ENCODE results near the gene ANOS1. TPM values are rescaled to one million over a fixed set of nuclear protein-coding genes. Genes with fewer than 3 reads are reported as not detected.

The ANOS1 gene
- polyA plus RNA-seq, 1 donor from 2014 or later: 0.72 TPM

DNA sequence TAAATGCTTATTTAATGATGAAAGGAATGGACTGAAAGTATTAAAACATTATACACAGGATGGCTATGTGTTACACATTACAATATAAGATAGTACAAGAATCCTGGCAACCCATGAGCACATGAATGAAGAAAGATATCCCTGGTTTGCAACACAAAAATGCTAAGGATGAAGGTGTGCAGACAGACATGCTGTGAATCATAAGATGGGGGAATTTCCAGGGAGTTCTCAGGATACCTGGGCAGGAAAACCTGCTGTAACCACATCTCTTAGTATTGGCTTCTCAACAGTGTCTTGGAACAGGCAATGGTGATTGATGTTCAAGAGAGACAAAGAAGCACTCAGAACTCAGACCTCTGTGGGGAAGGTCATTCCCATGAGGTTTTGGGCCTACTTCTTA is 23.9 kb upstream of the ANOS1 start:
- H3F3A ChIP-seq (ENCODE audit: insufficient read depth, low read length, poor library complexity, severe bottlenecking): no peaks in the 10 kb centered on the region
- H3K9ac ChIP-seq (ENCODE audit: low read length): no peak overlapping the region
- H3K9me2 ChIP-seq (ENCODE audit: insufficient read depth, low read length): no peaks in the 10 kb centered on the region

DNA sequence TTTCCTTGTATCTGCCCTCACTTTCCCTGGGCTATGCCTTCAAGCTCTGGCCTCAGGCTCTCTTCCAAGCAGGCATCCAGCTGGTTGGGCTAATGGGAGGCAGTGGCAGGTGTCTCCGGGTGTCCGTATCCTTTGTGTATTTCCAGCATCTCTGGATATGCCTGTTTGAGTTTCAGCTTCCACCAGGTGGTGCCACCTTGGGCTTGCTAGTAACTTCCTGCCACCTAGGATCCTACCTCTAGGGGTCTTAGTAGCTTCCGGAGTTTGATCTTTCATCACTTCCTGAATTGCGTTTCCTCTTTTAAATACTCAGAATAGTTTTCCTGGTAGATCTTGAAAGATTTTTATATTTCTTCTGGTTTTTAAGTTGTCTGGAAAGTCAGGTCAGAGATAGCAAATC is 23.2 kb upstream of the ANOS1 start:
- Histone ChIP-seq H3K36me3 (ENCODE audit: insufficient read depth, low read length) (no peaks in the 10 kb centered on the region), H3K27ac (ENCODE audit: low read length) (no peak overlapping the region), H3K9me3 (ENCODE audit: low read length) (no peaks in the 10 kb centered on the region), H3K9ac (ENCODE audit: low read length) (no peak overlapping the region), H4K20me1 (ENCODE audit: insufficient read depth) (no peaks in the 10 kb centered on the region), H2AFZ (ENCODE audit: low read depth, low read length) (no peak overlapping the region), H3K4me3 (ENCODE audit: low read length) (no peak overlapping the region), H3F3A (ENCODE audit: insufficient read depth, low read length, poor library complexity, severe bottlenecking) (no peaks in the 10 kb centered on the region), H3K4me2 (ENCODE audit: low read length) (no peak overlapping the region), H3K9me2 (ENCODE audit: insufficient read depth, low read length) (no peaks in the 10 kb centered on the region), H3K27me3 (ENCODE audit: insufficient read depth, low read depth, low read length) (no peaks in the 10 kb centered on the region), H3K79me2 (replicated peaks; ENCODE audit: insufficient read depth, low read length) (no peaks in the 10 kb centered on the region)
- TF ChIP-seq SMC3 (conservative IDR thresholded peaks at IDR 0.05; ENCODE audit: poor library complexity) (no peak), POLR2AphosphoS5 (IDR thresholded peaks at IDR 0.05) (no peak), RAD21 (conservative IDR thresholded peaks at IDR 0.05) (no peak), EZH2 (IDR thresholded peaks at IDR 0.05; ENCODE audit: borderline replicate concordance, insufficient read depth, low read length, poor library complexity, severe bottlenecking) (no peak), TAF1 (IDR thresholded peaks at IDR 0.05; ENCODE audit: low read depth) (no peak), EP300 (conservative IDR thresholded peaks at IDR 0.05; ENCODE audit: poor library complexity, severe bottlenecking) (no peak), MXI1 (conservative IDR thresholded peaks at IDR 0.05; ENCODE audit: poor library complexity, severe bottlenecking) (no peak)
- TF ChIP-seq, protein P1, sequence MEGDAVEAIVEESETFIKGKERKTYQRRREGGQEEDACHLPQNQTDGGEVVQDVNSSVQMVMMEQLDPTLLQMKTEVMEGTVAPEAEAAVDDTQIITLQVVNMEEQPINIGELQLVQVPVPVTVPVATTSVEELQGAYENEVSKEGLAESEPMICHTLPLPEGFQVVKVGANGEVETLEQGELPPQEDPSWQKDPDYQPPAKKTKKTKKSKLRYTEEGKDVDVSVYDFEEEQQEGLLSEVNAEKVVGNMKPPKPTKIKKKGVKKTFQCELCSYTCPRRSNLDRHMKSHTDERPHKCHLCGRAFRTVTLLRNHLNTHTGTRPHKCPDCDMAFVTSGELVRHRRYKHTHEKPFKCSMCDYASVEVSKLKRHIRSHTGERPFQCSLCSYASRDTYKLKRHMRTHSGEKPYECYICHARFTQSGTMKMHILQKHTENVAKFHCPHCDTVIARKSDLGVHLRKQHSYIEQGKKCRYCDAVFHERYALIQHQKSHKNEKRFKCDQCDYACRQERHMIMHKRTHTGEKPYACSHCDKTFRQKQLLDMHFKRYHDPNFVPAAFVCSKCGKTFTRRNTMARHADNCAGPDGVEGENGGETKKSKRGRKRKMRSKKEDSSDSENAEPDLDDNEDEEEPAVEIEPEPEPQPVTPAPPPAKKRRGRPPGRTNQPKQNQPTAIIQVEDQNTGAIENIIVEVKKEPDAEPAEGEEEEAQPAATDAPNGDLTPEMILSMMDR (IDR thresholded peaks at IDR 0.05; ENCODE audit: poor library complexity, severe bottlenecking): no peak
- TF ChIP-seq, protein P2, sequence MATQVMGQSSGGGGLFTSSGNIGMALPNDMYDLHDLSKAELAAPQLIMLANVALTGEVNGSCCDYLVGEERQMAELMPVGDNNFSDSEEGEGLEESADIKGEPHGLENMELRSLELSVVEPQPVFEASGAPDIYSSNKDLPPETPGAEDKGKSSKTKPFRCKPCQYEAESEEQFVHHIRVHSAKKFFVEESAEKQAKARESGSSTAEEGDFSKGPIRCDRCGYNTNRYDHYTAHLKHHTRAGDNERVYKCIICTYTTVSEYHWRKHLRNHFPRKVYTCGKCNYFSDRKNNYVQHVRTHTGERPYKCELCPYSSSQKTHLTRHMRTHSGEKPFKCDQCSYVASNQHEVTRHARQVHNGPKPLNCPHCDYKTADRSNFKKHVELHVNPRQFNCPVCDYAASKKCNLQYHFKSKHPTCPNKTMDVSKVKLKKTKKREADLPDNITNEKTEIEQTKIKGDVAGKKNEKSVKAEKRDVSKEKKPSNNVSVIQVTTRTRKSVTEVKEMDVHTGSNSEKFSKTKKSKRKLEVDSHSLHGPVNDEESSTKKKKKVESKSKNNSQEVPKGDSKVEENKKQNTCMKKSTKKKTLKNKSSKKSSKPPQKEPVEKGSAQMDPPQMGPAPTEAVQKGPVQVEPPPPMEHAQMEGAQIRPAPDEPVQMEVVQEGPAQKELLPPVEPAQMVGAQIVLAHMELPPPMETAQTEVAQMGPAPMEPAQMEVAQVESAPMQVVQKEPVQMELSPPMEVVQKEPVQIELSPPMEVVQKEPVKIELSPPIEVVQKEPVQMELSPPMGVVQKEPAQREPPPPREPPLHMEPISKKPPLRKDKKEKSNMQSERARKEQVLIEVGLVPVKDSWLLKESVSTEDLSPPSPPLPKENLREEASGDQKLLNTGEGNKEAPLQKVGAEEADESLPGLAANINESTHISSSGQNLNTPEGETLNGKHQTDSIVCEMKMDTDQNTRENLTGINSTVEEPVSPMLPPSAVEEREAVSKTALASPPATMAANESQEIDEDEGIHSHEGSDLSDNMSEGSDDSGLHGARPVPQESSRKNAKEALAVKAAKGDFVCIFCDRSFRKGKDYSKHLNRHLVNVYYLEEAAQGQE (IDR thresholded peaks at IDR 0.05; ENCODE audit: borderline replicate concordance): no peak

More for the DNA sequence above, 23.9 kb upstream of the ANOS1 start:
- H3K79me2 ChIP-seq (replicated peaks; ENCODE audit: insufficient read depth, low read length): no peaks in the 10 kb centered on the region
- H3K4me2 ChIP-seq (ENCODE audit: low read length): no peak overlapping the region
- no peaks in the 10 kb centered on the region for H3K9me3 ChIP-seq (ENCODE audit: low read length)
- no peak for TF ChIP-seq RAD21 (conservative IDR thresholded peaks at IDR 0.05)
- TF ChIP-seq, protein P2 (IDR thresholded peaks at IDR 0.05; ENCODE audit: borderline replicate concordance): no peak
- TF ChIP-seq, protein P1 (IDR thresholded peaks at IDR 0.05; ENCODE audit: poor library complexity, severe bottlenecking): no peak
- H2AFZ ChIP-seq (ENCODE audit: low read depth, low read length): no peak overlapping the region
- no peaks in the 10 kb centered on the region for H4K20me1 ChIP-seq (ENCODE audit: insufficient read depth)
- H3K4me3 ChIP-seq (ENCODE audit: low read length): no peak overlapping the region
- H3K36me3 ChIP-seq (ENCODE audit: insufficient read depth, low read length): no peaks in the 10 kb centered on the region
- H3K27ac ChIP-seq (ENCODE audit: low read length): no peak overlapping the region
- no peaks in the 10 kb centered on the region for H3K27me3 ChIP-seq (ENCODE audit: insufficient read depth, low read depth, low read length)
